ENCODE results near the gene AMIGO2.
"Not testable (repeated sequence)": the region's sequence is repeated elsewhere in the genome, so short reads cannot be mapped to it uniquely, and the experiment has no call there.

AMIGO2 gene

DNA sequence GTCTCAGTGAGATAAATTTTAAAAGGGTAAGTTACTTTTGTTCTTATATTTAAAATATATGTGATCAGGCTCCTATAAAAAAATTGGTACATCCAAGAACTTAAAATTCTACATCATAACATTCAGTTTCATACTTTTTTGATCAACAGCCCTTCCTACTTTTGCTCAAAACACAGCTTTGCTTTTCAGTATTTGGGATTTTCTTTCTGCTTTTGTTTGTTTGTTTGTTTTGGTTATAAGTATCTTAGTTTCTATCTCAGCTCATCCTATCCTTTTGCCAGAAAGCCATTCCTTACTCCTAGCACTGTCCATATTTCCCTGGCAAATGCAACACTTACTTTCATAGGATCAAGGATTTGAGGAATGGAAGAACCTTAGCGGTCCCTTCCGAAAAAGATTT is 5.0 kb downstream of the AMIGO2 start:
- DNase-seq (ENCODE audit: low spot score), result no peak

DNA sequence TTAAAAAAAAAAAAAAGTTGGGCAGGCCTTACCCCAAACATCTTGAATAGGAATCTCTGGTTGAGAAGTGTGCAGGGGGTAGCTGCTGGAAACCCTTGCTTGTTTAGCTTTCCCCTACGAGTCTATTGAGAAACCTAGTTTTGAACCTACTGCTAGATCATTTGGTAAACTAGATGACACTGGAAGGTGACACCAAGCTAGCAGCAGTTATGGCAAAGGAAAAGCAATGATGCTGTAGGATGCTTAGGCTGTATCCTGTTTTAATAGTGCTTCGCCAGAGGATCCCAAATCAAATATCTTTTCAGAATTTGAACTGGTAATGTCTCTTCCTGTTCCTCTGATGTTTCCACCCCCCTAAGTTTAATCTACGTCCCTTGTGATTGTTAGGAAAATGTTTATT is 5.8 kb downstream of the AMIGO2 start:
- DNase-seq (ENCODE audit: low spot score), result no peak

DNA sequence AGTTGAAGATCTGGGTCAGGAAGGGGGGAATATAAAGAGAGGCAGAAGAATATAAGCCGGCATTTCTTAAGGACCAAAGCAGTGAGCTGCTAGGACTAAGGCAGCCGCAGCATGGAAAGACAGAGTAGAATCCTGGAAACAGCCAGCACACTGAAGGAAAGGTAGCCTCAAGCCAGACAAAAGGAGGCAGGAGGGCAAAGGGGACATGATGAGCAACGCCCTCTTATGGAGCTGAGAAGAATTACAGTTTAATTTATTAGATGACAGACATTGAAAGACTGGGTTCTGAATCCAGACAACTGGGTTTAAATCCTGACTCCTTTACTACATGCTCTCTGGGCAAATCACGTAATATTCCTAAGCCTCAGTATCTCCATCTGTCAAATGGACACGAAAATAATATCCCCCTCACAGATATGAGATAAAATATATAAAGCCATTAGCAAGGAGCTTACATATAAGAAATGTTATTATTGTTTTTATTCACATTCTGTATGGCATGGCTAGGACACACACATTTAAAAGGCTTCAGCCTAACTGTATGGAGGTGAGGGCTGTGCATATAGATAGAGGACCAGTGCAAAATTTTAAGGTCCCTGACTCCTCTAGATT is 8.4 kb downstream of the AMIGO2 start:
- DNase-seq (ENCODE audit: low spot score), result no peak

DNA sequence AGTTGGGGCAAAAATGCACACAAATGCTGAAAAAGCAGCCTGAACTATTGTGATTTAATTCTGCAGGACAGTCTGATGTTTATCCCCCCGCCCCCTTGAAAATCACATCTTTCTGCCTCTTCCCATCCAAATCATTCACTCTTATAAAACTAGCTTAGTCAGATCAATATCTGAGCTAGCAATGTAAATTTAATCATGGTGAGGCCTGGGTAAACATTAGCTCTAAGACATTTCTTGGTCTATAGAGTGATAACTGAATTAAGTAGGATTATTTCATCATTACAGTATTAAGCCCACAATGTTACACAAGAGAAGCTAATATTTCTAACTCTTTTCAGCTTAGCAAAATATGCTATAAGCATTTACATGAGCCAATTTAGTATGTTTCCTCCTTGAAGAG is 9.4 kb downstream of the AMIGO2 start:
- no peak for DNase-seq (ENCODE audit: low spot score)

DNA sequence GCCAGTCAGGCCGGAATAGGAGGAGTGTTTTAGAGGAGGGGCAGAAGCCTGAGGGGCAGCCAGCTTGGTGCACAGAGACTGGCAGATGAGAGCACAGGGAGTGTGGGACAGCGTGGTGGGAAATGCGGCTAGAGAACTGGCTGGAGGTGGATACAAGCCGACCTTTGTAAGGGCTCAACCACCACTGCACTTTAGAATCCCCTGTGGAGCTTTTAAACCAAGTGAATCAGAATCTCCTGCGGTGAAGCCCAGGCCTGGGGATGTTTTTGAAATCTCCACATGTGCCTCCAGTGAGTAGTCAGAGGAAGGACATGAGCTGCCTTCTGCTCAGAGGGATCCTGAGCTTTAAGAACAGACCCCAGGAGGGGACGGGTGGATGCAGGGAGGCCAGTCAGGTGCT is 11.2 kb downstream of the AMIGO2 start:
- no peak for DNase-seq (ENCODE audit: low spot score)

DNA sequence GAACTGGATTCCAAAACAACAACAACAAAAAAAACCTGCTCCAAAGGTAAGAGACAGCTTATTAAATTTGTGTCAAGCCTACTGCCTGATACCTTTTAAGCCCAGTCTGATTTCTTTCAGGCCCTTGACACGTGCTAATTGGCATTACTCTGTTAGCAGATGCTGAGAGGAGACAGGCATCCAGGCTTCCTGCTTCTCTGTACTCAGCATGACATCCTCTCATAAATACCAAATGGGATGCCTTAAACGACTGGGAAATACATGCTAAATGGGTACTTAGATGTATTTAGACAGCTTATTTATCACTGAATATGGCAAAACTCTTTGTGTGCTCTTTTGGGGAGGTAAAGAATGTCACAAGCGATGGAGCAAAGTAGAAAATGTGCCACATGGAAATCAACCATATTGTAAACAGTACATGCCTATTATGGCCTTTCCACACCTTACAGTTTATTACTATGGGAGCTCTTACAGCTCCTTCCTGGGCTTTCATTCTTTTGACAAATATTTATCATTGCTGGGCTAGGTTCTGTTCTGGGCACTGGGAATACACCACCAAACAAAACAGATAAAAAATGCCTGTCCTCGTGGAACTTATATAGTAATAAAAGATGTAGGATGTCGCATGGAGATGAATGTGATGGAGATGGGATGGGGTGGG is 11.9 kb downstream of the AMIGO2 start:
- DNase-seq (ENCODE audit: low spot score), result no peak

DNA sequence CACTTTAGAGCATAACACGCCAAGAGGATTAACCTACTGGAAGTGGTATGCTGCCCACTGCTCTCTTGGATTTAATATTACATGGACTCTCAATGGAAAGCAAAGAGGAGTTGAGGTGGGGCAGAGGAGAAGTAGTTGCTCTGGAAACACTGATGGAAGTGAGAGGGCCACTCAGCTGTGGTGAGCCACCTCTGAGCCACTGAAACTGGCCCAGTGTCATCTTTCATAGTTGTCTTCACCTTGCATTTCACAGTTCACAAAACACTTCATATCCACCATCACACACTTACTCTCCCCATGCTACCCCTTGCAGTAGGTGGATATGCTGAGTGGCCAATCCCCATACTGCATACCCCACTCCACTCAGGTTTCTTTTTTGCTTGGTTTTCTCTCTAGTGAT is 12.6 kb downstream of the AMIGO2 start:
- DNase-seq (ENCODE audit: low spot score), result no peak

DNA sequence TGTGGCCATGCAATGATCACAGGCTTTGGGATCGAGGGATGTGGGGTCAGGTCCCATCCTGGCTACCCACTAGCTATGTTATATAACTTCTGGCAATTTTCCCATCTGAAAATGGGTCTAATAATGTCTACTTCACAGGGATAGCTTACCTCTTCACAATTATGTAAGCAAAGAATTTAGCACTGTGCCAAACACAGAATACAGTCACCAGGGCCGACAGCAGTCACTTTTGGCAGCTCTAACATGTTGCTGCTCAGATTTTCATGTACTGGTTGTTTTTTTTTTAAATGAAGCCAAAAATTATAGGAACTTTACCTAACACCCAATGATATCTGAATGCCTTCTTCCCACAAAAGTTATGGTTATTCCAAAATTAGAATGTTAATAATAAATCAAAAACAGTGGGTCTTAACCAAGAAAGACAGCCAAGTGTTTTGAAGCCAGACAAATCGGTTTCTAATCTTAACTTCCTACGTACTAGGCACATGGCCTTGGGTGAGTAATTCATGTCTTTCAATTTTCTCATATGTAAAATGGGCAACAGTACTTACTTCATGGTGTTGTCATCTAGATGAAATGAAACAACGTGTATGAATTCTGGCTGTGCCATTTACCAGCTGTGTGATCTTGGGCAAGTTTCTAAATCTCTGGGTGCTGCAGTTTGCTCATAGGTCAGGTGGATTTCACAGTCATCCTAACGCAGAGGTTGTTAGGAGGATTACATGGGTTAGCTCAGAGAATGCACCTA is 13.3 kb downstream of the AMIGO2 start:
- no peak for DNase-seq (ENCODE audit: low spot score)

DNA sequence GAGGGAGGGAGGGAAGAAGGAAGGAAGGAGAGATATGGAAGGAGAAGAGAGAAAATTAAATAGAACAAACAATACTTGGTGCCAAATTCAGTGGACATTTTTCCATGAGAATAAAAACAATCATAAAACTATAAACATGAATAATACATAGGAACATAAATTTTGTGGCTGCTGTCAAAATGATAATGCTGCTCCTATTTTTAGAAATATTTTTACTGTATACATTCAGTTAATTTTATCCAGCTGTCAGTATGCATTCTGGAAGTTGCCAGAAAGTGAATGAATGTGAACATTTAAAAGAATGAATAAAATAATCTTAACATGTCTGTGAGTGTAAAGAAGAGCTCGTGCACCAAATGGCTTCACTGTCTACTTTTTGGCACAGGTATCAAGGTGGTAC is 14.2 kb downstream of the AMIGO2 start:
- no peak for DNase-seq (ENCODE audit: low spot score)

DNA sequence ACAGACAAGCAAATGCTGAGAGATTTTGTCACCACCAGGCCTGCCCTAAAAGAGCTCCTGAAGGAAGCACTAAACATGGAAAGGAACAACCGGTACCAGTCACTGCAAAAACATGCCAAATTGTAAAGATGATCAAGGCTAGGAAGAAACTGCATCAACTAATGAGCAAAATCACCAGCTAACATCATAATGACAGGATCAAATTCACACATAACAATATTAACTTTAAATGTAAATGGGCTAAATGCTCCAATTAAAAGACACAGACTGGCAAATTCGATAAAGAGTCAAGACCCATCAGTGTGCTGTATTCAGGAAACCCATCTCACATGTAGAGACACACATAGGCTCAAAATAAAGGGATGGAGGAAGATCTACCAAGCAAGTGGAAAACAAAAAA is 21.1 kb downstream of the AMIGO2 start:
- DNase-seq (ENCODE audit: low spot score), result not testable (repeated sequence)

DNA sequence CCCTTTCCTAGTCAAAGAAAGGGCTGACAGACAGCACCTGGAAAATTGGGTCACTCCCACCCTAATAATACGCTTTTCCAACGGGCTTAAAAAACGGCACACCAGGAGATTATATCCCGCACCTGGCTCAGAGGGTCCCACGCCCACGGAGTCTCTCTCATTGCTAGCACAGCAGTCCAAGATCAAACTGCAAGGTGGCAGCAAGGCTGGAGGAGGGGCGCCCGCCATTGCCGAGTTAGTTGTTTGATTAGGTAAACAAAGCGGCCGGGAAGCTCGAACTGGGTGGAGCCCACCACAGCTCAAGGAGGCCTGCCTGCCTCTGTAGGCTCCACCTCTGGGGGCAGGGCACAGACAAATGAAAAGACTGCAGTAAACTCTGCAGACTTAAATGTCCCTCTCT is 22.8 kb downstream of the AMIGO2 start:
- DNase-seq (ENCODE audit: low spot score), result not testable (repeated sequence)

DNA sequence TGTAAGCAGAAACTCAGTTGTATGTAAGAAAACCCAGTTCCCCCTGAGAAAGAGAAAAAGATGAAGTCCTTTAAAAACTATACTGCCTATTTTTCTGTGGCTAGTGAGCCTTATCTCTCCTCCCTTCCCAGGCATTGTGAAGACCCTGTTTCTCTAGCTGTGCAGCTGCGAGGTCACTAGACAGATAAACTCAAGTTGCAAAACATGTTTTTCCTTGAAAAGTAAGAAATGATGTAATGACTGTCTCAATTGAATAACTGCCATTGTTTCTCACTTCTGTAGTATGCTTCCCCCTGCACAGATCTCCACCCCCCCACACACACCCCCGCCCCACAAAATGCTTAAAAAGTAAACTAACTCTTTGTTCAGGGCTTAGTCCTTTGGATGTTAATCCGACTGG is 23.9 kb downstream of the AMIGO2 start:
- not testable (repeated sequence) for DNase-seq (ENCODE audit: low spot score)

DNA sequence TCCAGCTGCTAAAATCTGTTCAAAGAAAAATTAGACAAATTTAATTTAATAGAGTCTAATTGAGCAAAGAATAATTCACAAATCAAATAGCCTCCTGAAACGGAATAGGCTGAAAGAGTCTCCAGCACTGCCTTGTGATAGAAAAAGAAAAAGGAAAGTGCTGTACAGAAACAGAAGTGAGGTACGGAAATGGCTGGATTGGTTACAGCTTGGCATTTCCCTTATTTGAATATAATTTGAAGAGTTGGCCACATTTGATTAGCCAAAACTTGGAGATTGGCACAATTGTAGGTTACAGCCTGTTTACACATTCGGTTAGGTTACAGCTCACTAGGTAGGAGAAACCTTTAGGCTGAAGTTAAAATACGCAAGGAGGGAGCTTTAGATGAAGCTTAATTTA is 25.1 kb downstream of the AMIGO2 start:
- no peak for DNase-seq (ENCODE audit: low spot score)

DNA sequence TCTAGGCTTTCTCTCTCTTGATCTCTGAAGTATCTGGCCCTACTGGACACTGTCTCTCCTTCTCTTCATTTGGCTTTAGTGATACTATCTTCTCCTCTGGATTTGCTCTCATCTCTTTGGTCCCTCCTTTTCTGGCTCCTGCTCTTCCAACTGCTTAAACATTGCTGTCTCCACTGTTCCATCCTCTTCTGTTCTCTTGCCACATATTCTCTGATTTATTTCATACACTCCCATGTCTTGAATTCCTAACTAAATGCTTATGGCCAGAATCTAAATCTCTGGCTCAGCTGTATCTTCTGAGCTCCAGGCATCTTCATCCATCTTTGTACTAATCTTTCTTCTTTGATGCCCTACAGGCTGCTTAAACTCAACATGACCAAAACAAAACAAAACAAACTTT is 25.8 kb downstream of the AMIGO2 start:
- no peak for DNase-seq (ENCODE audit: low spot score)

DNA sequence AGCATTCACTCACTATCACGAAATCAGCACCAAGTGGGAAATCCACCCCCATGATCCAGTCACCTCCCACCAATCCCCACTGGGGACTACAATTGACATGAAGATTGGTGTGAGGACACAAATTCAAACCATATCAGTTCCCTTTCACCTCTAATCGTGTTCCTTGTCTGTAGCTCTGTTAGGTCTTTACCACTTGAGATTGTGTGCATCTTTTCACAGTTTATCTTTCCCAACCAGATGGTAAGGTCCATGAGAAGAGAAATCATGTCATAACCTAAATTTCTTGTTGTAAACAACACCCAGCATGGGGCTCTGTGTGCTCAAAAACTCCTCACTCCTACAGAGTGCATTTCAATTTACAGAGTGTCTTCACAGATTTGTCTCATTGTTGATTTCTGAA is 27.5 kb downstream of the AMIGO2 start:
- DNase-seq (ENCODE audit: low spot score), result no peak

DNA sequence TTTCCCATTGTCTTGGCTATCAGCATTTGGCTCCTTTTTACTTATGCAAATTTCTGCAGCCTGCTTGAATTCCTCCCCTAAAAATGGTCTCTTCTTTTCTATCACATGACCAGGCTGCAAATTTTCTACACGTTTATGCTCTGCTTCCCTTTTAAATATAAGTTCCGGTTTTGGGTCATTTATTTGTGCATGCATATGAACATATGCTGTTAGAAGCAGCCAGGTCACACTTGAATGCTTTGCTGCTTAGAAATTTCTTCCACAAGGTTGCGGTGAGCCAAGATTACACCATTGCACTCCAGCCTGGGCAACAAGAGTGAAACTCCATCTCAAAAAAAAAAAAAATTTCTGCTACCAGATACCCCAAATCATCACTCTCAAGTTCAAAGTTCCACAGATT is 28.5 kb downstream of the AMIGO2 start:
- DNase-seq (ENCODE audit: low spot score), result not testable (repeated sequence)

DNA sequence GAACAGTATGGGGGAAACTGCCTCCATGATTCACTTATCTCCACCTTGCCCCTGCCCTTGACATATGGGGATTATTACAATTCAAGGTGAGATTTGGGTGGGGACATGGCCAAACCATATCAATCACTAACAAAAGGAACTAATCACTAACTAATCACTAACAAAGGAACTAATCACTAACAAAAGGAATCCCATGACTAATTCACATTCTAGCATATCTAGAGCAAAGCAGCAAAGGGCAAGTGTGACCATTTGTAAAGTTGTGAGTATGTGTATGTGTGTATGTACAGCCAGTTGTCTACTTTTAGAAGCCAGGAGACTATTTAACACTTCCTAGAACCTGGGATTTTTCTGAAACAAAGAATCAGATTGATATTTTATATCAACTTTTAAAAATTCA is 31.2 kb downstream of the AMIGO2 start:
- DNase-seq (ENCODE audit: low spot score), result no peak

DNA sequence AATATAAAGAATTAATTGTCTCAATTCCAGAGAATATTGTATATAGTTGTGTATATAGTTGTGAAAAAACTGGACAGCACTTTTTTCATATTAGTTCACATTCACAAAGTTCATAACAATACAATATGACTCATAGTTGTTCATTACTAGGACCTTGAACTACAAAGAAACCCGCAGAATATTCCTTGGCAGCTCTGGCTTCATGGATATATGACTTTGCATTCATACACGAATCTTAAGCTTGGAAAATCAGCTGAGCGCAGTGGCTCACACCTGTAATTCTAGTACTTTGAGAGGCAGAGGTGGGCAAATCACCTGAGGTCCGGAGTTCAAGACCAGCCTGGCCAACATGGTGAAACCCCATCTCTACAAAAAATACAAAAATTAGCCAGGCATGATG is 38.4 kb downstream of the AMIGO2 start:
- DNase-seq (ENCODE audit: low spot score), result no peak

DNA sequence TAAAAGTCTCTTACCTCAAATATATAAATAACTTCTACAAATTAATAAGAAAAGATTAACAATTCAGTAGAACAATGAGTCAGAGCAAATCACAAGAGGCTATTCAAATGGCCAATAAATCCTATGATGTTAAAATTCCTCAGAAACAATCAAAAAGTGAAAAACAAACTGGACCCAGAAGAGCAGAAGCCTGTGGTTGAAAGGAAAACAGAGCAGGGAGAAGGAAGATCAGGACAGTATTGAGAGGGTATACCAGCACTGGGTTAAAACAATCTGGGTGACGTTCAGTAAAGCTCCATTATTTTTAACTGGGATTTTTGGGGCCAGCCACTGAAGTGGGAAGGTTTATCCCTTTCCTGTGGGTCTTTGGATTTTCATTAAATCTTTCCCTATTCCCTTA is 40.0 kb downstream of the AMIGO2 start:
- DNase-seq (ENCODE audit: low spot score), result no peak

DNA sequence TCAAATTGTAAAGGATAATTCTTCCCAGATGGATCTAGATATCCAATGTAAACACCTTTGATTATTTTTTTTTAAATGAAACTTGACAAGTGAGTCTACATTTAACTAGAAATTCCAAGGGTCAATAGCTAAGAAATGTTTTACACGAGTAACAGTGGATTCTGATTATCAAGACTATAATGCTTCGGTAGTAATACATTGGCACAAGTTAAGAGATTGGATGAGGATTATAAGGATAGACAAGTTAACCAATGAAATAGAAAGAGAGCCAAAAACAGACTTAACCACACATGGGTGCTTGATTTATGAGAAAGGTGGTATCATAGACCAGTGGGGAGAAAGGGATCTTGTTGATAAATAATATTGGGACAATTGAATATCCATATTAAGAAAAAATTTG is 40.7 kb downstream of the AMIGO2 start:
- DNase-seq (ENCODE audit: low spot score), result no peak

DNA sequence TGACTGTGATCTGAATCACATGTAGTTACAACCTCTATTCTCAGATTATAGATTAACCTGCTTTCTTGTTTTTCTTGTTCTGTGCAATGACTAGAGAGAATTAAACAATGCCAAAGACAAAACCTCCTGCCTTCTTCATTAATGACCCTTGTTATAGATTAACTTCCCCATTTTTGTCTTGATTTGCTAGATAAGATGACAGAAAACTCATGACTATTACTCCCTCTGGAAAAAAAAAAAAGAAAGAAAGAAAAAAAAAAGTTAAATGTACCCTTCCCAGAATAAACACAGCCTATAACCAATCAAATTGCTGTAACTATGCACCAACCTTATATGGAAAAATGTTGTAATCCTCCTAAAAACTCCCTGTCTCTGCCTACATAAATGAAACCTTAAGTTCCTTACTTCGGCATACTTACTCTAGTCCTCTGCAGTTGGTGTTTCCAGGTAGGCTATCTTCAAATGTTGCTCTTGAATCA is 41.5 kb downstream of the AMIGO2 start:
- no peak for DNase-seq (ENCODE audit: low spot score)

DNA sequence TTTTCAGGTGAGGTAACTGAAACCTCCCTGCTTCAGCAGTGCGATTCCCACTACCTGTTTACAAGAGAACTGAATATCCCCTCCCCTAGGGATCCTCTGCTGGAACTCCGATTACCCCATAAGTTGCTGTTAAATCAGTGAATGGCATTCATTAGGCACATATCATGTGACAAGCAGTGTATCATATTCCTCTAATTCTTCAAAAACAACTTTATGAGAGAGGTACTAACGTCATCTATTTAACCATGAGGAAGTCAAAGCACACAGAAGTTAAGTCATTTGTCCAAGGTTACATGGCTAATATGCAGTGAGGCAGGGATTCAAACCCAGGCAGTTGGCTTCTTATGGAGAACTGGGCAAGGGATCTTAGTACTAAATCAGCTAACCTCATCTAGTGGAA is 44.3 kb downstream of the AMIGO2 start:
- DNase-seq (ENCODE audit: low spot score), result no peak

DNA sequence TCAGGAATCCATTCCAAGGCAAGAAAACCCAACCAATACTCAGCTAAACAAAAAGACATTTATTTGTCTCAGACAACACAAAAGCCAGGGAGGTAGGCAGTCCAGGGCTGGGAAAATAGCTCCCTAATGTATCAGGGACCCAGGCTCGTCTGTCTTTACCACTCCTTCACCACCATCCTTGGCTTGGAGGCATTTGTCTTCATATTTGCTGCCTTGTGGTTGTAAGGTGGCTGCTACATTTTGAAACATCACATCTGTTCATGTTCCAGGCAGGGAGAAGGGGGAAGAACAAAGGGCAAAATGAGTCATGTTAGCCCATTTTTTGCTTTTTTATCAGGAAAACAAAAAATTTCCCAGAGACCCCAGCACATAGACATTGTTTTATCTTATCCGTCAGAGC is 45.1 kb downstream of the AMIGO2 start:
- no peak for DNase-seq (ENCODE audit: low spot score)
